ENCODE results near the gene SON. TPM values are rescaled to one million over a fixed set of nuclear protein-coding genes. Genes with fewer than 3 reads are reported as not detected.

The SON gene
- total and polyA plus RNA-seq, 10 donors: 89.0 to 427 (median 353) TPM

- intact Hi-C loops (cut with DNase I; ENCODE audit: low total_unique reads): no loop called here
- peak overlapping the region; percentile 96 to 99 (median 98) for H3K27ac ChIP-seq
- DNase-seq: no peak
- H3K4me3 ChIP-seq: peak overlapping the region in 6 of 8 donors; percentile 67 to 90 (median 83)
- no peaks in the 10 kb centered on the region for H3K27me3 ChIP-seq (replicated peaks in 1 of 7)
- WGBS, 5 donors: 53 to 64% (median 62%) methylated on average over 3 of the region's 3 CpGs
- peaks cover 0 to 38% (median 29%) of the 10 kb centered on the region in 6 donors for H3K36me3 ChIP-seq
- TF ChIP-seq POLR2AphosphoS5 (IDR thresholded peaks at IDR 0.05): no peak
- no peak for TF ChIP-seq CTCF (IDR thresholded peaks at IDR 0.05 in 8 of 11, conservative IDR thresholded peaks at IDR 0.05 in 3 of 11)
- TF ChIP-seq POLR2A (IDR thresholded peaks at IDR 0.05): no peak
- H3K4me1 ChIP-seq: peaks cover 14 to 51% (median 43%) of the 10 kb centered on the region in 6 donors
- H3K9me3 ChIP-seq: no peaks in the 10 kb centered on the region
Observed at GRCh38 chr21:33540711-33541104, 2.1 kb upstream of the SON start.

GRCh38 chr21:33541105-33541711 is 1.6 kb upstream of the SON start:
- H3K4me1 ChIP-seq: peaks cover 14 to 56% (median 48%) of the 10 kb centered on the region in 6 donors
- no peaks in the 10 kb centered on the region for H3K27me3 ChIP-seq (replicated peaks in 1 of 7)
- intact Hi-C loops (cut with DNase I; ENCODE audit: low total_unique reads): no loop called here
- peak overlapping the region; percentile 96 to 99 (median 98) for H3K27ac ChIP-seq
- no peak for TF ChIP-seq POLR2AphosphoS5 (IDR thresholded peaks at IDR 0.05)
- TF ChIP-seq POLR2A (IDR thresholded peaks at IDR 0.05): no peak
- no peak for TF ChIP-seq CTCF (IDR thresholded peaks at IDR 0.05 in 8 of 11, conservative IDR thresholded peaks at IDR 0.05 in 3 of 11)
- no peaks in the 10 kb centered on the region for H3K9me3 ChIP-seq
- 39 to 48% (median 42%) methylated on average over 19 of the region's 19 CpGs for WGBS, 5 donors
- no peak for DNase-seq
- H3K4me3 ChIP-seq: peak overlapping the region; percentile 67 to 90 (median 83)
- H3K36me3 ChIP-seq: peaks cover 0 to 36% (median 27%) of the 10 kb centered on the region in 6 donors

GRCh38 chr21:33541756-33542639 is 840 bp upstream of the SON start, which contains the start of gene GART:
GART (minus strand) TSS chr21:33542117; CDS start chr21:33539315, 2,802 bp downstream.
- WGBS, 5 donors: 0% methylated on average over 39 to 56 of the region's 56 CpGs
- Histone ChIP-seq H3K9me3 (no peaks in the 10 kb centered on the region), H3K27ac (peak within 1 kb of the TSS; percentile 96 to 99 (median 98)), H3K4me1 (peaks cover 14 to 64% (median 54%) of the 10 kb centered on the region in 6 donors), H3K4me3 (peak within 1 kb of the TSS; percentile 67 to 90 (median 83)), H3K36me3 (peaks cover 0 to 36% (median 28%) of the 10 kb centered on the region in 6 donors), H3K27me3 (replicated peaks in 1 of 7) (no peaks in the 10 kb centered on the region)
- TF ChIP-seq POLR2A (IDR thresholded peaks at IDR 0.05) (peak in 1 of 3 donors; percentile 53), POLR2AphosphoS5 (IDR thresholded peaks at IDR 0.05) (peak; percentile 89 to 94 (median 91)), CTCF (IDR thresholded peaks at IDR 0.05 in 8 of 11, conservative IDR thresholded peaks at IDR 0.05 in 3 of 11) (no peak)
- peak; percentile 96 for DNase-seq
- intact Hi-C loops (cut with DNase I; ENCODE audit: low total_unique reads): no loop called here
